Globus pallidus (tissue), 1 donor: Measurements from ENCODE around the gene DLST.
"Not testable (repeated sequence)": the region's sequence is repeated elsewhere in the genome, so short reads cannot be mapped to it uniquely, and the experiment has no call there.

Source experiments
- DNase-seq: peaks from one replicate; pipeline ENCODE4 v3.0.0-alpha.2; 2015; ENCODE audit warnings: low spot score

The DLST gene

GRCh38 chr14:74917646-74918081, 35.9 kb downstream of the DLST start:
- no peak for DNase-seq

DNA sequence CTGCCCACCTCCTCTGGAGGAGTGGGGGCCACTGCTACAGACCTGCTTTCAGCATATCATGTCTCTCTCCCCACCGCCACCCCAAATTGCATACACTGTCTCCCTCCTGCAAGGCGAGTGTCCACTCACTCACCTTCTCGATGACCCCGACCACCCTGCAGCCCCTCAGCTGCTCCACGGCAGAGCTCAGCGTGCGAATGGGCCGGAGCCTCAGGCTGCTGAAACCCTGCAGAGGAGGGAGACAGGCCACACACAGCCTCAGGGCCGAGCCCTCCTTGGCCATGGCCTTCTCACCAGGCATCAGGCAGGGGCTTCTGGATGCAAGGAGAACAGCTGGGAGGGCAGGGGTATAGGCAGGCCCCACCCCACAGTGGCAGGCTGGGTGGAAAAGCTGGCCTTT, 36.7 kb downstream of the DLST start:
- DNase-seq, result no peak

- no peak for DNase-seq
These were observed 37.9 kb downstream of the DLST start for GRCh38 chr14:74919421-74920165.

GRCh38 chr14:74920281-74920680, 38.6 kb downstream of the DLST start:
- DNase-seq, result no peak

- DNase-seq, result no peak
These were observed 39.4 kb downstream of the DLST start for GRCh38 chr14:74921053-74921620.

GRCh38 chr14:74921987-74922751, 40.5 kb downstream of the DLST start:
- no peak for DNase-seq

DNA sequence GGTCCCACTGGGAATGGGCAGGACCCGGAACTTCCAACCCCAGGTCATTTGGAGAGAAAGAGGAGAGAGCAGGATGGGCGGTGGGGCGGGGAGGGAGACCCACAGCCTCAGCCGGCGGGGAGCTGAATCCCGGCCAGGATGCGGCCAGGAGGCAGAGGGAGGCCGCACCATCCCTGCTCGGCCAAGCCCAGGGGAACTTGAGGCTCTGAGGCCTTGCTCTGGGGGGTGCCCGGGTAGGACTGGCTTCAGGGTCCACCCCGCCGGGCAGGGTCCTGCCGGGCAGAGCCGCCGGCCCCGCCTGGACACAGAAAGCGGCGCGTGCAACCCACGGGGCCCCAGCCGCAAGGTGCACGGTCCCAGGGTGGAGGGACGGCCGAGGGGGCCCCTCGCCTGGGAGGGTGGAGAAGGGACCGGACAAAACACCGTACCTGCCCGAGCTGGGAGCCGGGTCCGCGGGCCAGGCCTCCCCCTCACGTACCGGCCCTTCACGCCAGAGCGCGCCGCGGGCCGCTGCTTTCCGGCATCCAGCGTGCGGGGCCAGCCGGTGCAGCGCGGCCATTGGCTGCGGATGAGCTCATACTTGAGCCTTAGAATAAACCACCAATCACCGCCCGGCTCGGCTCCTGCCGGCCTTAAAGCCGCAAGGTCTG, 41.2 kb downstream of the DLST start, which contains the start of gene RPS6KL1:
Gene RPS6KL1, minus strand, starts transcription at position 509 of the 650 bp plus-strand sequence. CDS start 1,719 bp downstream, outside the sequence.
- DNase-seq, result peak; percentile 88

GRCh38 chr14:74924061-74924460, 42.3 kb downstream of the DLST start:
- no peak for DNase-seq

DNA sequence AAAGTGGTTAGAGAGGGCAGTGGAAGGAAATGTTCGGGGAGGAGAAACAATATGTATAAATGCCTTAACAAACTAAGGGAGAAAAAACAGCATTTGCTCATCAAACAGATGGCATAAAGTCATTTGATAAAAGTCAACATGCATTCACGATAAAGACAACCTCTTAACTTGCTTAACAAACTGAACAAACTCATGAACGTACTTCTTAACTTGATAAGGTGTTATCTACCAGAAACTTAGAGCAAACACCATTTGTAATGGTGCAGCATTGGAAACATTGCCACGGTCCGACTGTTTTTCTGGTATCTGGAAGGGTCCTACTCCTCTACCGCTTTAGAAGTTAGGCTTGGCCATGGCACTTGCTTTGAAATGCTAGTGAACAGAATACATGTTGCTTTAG, 45.5 kb downstream of the DLST start:
- DNase-seq, result no peak

DNA sequence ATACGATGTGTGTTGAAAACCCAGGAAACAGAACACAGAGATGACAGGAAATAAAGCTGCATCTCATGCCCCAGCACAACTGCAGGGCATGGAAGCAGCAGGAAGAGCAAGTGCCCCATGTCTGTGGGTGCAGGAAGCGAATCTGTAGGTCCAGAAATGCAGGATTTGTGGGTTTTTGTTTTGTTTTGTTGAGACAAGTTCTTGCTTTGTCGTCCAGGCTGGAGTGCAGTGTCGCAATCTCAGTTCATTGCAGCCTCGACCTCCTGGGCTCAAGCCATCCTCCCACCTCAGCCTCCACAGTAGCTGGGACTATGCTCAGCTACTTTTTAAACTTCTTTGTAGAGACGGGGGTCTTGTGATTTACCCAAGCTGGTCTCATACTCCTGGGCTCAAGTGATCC, 47.5 kb downstream of the DLST start:
- no peak for DNase-seq

DNA sequence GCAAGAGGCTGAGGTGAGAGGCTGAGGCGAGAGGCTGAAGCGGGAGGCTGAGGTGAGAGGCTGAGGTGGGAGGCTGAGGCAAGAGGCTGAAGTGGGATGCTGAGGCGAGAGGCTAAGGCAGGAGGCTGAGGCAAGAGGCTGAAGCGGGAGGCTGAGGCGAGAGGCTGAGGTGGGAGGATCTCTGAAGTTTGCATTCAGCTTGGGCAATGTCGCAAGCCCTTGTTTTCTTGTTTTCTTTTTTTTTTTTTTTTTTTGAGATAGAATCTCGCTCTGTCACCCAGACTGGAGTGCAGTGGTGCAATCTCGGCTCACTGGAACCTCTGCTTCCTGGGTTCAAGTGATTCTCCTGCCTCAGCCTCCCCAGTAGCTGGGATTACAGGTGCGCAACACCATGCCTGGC, 50.0 kb downstream of the DLST start:
- not testable (repeated sequence) for DNase-seq

GRCh38 chr14:74932401-74932901, 50.7 kb downstream of the DLST start:
- DNase-seq, result no peak

DNA sequence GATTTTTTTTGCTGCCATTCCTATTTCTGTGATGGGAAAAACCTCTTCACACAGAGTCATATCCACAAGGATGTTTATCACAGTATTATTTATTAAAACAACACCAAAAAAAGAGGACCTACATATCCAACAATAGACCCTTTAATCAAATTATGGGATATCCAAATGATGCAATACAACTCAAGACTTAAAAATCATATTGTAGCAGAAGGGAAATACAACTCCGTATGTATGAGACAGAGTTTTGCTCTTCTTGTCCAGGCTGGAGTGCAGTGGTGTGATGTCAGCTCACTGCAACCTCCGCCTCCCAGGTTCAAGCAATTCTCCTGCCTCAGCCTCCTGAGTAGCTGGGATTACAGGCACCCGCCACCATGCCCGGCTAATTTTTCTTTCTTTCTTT, 51.2 kb downstream of the DLST start:
- DNase-seq, result not testable (repeated sequence)

DNA sequence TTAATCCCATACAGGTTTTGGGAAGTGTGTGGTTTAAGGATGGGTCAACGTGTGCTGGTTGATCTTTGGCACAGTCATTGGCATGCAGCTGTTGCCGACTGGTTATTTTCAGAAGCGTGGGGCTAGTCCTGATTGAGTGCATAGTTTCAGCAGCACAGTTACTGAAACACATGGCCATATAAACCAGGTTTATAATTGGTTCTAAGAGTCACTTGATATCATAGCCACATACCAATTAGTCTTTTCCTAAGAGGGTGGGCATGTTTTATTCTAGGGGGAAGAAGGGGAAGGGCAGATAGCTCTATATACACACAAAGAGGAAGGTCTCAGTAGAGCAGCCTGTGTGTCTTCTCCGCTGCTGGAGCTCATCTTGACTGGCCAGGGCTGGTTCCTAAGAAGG, 52.3 kb downstream of the DLST start:
- DNase-seq, result no peak

DNA sequence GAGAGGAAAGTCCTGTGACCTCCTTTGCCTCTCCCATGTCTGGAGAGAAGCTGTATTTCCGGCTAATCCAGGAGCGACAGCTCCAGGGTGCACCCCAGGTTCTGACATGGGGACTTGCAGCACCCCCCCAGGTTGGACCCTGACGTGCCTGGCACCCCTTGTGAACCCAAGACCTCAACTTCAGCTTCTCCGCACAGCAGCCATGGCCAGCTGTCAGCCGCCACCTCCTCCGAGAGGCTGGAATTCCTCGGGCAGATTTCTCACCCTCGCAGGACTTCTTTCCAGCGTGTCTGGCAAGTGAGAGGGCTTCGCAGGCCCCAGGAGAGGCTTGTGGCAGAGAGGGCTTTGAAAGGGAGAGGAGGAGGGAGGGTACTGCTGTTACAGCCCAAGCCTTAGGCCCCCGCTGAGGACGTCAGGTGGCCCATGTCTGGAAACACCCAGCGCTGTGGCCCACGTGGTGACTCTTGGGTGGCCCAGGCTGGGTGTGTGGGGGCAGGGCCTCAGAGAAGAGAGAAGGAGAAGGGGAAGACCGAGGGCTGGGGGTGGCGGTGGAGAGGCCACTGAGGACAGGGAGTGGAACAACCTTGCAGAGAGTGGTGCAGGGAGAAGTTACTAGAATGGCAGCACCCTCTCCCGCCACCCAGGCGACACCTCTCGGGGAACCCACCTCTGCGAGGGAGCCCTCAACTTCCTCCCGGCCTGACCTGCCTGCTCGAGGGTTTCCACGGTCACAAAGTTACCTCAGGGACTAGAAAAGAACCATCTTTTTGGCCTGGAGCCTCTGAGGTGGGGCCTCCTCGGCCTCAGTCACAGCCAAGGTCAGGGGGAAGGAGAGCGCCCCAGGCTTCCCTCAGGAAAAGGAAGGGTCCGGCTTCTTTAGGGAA, 53.0 kb downstream of the DLST start:
- no peak for DNase-seq

DNA sequence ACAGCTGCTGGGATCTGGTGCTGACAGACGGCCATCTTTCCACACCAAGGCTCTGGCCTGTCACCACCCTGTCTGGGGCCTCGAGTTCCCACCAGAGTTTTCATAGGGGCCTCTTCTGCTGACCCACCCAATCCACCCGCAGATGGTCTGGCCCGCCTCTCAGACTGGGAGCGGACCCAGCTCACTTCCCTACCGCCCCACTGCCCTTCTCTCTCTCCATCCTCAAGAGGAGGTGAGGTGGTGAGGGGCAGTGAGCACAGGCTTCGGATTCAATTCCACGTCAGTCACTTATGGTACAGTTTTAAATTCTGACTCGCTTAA, 53.6 kb downstream of the DLST start:
- no peak for DNase-seq

- no peak for DNase-seq
These were observed 54.4 kb downstream of the DLST start for GRCh38 chr14:74936151-74936550.

DNA sequence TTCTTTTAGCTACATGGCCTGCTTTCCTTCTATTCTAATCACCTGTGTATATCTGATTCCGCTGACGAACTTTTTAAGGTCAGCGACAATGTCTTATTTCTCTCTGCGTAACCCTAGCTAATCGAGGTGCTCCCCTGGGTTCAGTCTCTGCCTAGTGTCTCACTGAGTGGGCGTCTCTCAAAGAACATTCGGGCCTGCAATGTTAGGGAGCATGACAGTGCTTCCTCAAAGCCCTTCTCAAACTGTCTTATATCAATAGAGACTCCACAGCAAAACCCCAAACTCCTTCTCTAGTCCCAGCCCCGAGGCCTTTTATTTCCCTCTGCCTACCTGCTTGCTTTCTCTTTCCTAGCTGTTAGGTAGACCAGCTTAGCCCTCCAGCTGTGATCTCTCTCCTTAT, 55.0 kb downstream of the DLST start:
- no peak for DNase-seq

- no peak for DNase-seq
These were observed 55.5 kb downstream of the DLST start for GRCh38 chr14:74937171-74937570.

DNA sequence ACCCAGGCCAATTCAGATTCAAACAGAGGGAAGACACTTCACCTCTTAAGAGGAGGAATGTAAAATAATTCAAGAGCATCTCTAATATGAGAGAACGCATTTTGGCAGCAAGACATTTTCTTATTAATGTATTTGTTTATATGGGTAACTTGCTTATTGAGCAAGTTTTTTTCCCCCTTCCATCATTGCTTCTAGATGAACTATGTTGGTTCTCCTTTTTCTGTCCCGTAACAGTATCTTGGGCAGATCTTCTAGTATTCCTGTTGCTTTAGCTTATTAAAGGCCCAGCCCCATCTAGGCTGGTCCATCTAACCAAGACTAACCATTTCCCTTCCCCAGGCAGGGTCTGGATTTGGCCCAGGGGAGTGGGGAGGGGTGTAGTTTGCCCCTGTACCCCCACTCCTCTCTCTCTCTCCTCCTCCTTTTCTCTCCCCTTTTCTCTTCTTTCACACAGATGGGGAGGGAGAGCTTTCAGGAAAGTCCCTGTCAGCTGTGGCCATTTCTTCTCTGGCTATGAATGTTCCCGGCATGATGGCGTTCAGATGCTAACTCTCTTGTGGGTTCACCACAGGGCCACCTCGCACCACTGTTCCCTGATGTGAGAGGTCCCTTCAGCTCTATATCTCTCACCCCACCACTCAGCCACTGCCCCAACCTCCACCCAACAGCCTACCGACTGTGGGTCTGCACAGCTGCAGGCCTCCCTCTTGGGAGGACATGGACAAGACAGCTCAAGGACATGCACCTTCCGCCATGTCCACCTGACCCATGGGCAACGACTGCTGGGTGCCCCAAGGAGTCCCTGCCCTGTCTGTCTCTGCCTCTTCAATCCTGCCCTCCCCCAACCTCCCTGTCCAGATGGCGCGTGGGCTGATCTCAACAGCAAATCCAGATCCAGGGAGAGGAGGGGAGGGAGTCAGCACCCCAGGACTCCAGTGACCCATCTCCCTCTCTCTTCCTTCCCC, 57.1 kb downstream of the DLST start:
- DNase-seq, result no peak
